SW480 (cell line): ENCODE data around the gene HNF4A.

Source experiments
- DNase-seq: peaks from one replicate; pipeline ENCODE4 v3.0.0-alpha.2; 2016; ENCODE audit warnings: low spot score

Gene HNF4A

DNA sequence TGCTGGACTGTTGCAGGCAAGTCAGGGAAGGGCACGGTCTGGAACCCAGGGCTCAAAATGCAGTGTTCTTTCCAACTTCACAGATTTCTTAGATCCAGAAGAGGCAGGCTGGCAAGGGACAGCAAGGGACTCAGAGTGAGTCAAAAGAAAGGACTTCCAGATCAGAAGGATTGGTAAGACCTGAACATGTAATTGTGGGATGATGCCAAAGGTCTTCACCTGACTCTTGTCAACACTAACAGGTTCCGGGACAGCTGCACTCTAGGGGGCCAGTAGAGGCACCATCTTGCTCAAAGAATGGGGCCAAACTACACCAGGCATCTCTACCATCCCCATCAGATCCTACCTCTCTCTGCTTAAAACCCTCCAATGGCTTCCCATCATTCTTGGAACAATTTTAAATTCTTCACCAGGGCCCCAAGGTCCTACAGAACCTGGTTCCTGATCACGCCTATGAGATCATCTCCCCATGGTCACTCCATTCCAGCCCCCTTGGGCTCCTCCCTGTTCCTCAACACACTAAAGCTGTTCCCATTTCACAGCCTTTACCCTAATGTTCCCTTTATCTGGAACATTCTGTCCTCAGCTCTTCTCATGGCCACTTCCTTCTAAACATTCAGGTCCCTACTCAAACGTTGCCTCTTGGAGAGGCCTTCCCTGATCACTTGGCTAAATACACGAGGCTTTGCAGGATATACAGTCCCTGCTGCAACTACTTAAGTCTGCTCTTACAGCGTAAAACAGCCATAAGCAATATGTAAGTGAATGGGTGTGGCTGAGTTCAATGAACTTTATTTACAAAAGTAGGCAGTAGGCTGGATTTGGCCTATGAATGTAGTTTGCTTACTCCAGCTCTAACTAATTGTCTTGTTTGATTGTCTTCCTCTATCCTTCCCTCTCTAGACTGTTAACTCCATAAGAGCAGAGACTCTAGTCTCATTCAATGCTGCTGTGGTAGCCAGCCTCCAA is 90.5 kb downstream of the HNF4A start:
- no peak for DNase-seq

DNA sequence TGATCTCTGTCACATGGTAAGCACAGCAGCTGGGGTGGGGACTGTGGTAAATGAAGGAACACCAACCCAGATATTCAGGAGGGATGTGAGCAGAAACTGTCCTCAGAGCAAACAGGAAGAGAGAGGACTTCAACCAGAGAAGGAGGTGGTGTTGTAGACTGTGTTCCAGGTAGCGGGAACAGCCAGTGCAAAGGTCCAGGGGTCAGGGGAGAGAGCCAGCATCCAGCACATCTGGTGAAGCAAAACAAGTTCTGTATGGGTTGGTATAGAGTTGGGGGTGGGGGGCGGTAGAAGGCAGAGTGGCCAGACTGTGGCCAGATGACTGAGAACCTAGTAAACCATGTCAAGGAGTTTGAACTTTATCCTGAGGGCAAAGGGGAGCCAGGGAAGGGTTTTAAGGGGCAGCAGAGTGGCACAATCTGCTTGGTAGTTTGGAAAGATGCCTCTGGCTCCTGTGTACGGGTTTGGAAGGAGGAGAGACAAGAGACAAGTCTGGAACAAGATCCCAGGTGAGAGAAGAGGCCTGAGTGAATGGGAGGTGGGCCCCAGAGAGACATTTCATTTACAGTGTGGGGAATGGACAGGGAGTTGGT is 92.4 kb downstream of the HNF4A start:
- DNase-seq = no peak

DNA sequence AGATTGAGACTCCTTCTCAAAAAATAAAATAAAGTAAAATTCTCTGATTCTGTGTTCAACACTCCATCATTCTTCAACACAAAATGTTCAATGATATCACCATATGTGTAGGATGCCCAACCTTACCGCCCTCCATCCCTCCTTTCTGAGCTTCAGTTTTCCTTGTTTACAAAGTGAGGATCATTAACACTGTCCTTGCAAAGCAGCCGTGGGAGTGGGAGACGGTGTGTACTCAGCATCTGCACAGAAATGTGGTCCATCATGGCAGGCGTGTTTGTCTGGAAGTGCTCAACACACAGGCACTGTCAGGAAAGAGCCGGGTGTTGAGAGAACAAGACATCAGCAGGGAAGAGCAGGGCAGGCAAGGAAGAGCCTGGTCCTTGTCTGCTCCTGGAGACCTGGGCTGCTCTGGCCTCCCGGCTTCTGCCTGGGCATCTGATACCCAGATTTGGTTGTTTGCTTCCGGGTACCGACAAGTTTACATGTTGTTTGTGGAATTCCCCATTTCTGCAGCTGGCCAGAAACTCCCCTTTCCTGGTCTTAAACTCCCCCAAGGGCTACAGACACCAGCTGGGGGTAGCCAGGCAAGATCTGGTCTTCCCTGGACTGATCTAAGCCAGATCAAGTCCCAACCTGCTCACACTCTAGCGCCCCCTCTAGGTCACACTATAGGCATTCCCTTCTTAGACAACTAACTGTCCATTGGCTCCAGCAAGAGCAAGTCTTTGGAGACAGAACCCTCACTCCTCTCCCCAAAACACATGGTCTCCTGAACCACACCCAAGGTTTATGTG is 93.5 kb downstream of the HNF4A start:
- peak; percentile 31 for DNase-seq

GRCh38 chr20:44449864-44450263 is 94.4 kb downstream of the HNF4A start:
- DNase-seq = no peak

DNA sequence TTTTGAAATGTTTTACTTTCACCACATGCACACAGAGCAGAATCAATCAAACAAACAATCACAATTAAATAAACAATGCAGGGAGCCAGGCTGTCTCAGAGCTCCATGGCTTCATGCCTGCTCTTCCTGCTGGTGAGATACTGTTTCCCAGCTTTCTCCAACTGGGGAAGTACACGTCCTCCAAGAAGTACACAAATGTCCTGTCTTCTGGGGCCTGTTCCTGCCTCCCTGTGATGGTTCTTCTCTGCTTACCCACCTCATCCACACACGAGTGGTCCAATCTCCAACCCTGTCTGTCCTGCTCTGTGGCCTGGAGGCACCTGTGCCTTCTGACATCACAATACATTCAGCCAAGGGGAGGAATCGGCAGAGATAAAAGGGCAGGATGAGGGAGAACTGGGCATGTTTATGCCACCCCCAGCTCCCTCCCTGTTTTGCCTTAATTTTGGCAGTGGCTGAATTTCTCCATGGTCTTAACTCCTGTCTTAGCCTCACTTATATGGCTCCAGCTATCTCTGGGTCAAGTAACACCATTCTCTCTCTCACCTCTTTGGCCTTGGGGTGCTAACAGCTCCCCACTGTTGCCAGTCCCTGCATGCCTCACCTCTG is 94.9 kb downstream of the HNF4A start:
- no peak for DNase-seq

DNA sequence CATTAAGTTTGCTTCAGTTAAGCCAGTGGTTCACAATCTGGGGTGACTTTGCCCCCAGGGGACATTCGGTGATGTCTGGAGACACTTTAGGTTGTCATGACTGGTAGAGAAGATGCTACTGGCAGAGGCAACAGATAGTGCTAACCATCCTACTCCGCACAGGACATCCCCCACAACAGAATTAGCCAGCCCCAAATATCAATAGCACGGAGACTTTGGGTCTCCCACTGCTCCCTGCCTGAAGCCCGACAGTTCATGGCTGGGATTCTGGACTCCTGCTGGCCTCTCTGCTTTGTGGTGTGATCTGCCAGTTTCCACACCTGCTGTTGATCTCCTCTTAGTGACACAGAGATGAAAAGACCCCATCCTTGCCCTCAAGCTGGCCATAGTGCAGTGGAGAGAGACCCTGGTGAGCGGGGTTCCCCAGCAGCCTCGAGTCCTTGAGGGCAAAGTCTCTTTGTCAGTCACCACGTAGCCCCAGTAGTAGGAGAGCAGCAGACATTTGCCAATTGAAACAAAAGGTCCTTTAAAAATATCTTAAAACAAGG is 95.5 kb downstream of the HNF4A start:
- no peak for DNase-seq

DNA sequence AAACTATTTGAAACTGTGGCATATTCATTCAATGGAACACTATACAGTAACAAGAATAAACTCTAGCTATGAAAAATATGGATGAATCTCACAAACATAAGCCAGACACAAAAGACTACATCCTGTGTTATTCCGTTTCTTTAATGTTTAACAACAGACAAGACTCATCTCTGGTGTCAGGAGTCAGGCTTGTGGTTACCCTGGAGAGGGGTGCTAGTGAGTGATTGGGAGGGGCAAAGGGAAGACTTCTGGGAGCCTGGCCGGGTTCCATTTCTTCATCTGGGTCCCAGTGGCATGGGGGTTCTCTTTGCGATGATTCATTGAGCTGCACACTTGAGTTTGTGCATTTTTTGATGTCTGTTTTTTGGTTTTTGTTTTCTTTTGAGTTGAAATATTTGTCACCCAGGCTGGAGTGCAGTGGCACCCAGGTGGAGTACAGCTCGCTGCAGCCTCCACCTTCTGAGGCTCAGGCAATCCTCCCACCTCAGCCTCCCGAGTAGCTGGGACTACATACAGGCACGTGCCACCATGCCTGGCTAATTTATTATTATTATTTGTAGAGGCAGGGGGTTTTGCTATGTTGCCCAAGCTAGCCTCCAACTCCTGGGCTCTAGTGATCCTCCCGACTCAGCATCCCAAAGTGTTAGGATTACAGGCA is 98.9 kb downstream of the HNF4A start:
- no peak for DNase-seq

- no peak for DNase-seq
These were observed 99.6 kb downstream of the HNF4A start for GRCh38 chr20:44455126-44455525.

- DNase-seq = no peak
These were observed 101.1 kb downstream of the HNF4A start for GRCh38 chr20:44456611-44457010.

GRCh38 chr20:44457016-44457415 is 101.5 kb downstream of the HNF4A start:
- no peak for DNase-seq

DNA sequence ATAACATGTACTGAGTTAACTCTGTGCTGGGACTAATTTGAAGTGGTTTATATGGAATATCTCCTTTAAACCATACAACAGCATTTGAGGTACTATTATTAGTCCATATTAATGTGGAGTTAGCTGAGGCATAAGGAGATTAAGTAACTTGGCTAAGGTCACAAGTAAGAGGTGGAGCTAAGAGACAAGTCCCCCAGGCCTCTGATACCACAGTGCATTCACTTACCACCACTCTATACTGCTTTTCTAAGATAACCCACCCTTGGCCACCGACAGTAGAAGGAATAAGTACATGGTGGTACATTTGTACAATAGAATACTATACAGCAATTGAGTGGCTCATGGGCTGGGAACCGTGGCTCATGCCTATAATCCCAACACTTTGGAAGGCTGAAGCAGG is 103.8 kb downstream of the HNF4A start:
- DNase-seq = no peak

DNA sequence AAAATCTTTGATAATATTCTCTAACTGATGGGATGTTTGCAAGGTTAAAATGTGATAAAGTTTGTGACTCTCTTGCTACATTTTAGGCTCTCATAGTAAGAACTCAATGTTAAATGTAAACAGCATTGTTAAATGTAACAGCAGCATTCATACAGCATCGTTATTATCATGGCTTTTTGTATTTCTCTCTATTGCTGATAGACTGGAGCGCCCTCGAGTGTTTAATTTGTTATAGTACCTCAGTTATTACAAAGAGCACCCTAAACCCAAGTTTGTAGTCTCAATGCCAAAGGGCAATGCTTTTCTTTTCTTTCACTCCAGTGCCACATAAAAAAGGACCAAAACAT is 105.3 kb downstream of the HNF4A start:
- peak; percentile 84 for DNase-seq

DNA sequence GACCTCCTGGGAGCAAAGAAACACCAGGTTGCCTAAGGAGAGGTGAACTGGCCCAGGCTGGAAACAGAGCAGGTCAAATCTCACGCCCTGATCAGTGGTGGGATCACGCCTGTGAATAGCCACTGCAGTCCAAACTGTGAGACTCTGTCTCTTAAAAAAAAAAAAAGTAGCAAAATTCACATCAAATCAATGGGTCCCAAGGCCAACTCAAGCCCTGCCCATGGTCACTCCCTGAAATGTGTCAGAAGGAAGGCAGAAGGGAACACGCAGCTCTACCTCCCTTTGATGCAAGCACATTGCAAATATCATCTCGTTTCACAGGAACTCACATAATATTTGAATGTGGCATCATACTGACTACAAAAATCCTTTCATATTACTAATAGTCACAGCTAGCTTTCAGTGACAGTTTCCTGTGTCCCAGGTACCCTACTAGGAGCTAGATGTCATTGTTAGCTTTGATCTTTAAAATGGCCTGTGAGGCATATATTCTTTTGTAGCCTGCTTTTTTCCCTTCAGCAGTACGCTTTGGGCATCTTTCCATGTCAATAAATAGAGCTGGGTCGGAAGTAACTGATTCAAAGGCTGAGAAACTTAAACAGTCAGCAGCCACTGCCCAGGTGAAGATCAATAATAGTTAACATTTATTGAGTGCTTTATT is 105.8 kb downstream of the HNF4A start:
- DNase-seq = no peak

DNA sequence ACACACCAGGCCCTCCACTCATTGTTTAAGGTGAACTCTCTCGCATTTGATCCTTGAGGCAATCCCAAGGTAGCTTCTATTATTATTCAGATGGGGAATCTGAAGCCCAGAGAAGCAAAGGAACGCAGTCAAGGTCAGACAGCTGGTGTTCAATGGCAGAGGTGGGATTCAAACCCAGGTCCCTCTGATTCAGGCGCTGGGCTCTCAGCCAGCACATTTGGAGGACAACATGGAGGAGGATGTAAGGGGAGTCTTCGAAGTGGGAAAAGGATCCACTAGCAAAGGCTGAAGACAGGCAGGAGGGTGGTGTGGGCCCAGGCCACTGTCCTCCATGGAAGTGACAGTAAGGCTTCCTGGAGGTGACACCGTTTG is 106.3 kb downstream of the HNF4A start:
- no peak for DNase-seq

DNA sequence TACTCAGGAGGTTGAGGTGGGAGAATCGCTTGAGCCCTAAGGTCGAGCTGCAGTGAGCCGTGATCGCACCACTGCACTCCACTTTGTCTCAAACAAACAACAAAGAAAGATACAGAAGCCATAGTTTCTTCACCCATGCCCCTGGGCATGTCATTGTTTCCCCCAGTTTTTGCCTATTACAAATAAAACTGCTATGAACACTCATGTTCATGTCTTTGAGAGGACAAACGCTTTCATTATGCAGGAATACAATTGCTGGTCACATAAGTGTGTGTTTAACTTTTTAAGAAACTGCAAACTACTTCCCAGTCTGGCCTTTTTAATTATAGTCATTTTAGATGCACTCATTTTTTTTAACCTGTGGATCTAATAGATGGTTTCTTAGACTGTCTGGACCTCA is 108.0 kb downstream of the HNF4A start:
- no peak for DNase-seq

DNA sequence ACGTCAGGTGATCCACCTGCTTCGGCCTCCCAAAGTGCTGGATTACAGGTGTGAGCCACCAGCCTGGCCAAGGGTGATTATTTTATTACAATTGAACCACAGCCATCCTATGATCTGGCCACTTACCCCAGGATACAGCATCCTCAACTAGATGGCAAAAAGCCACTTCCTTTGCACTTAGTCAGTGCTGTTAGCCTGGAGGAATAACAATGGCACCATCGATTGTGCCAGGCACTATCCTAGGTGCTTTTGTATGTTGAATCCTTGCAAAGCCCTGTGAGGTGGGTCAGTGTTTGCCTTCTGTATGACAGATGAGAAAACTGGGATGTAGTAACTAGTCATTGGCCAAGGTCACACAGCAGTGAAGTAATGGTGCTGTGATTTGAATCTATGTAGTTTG is 109.0 kb downstream of the HNF4A start:
- DNase-seq = no peak

- DNase-seq = no peak
These were observed 109.6 kb downstream of the HNF4A start for GRCh38 chr20:44465001-44465560.

- no peak for DNase-seq
These were observed 111.9 kb downstream of the HNF4A start for GRCh38 chr20:44467289-44467883.

GRCh38 chr20:44468044-44468782 is 112.7 kb downstream of the HNF4A start:
- no peak for DNase-seq

DNA sequence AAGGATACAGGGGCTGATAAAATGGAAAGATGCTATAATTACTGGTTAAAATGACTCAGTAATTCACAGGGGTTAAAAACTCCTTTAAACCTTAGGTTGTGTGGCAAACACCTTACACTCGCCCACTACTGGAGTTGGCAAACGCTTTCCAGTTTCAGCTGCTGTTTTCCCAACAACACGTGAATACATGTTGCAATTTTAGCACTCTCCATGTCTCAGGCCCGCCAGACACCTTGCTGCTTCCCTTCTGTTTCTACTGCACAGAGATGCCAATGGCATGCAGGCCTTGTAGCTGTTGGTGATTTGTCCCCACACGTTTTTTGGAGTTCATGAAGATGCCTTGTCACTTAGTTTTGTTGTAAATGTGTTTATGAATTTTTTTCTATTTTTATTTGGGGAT is 114.8 kb downstream of the HNF4A start:
- no peak for DNase-seq
